Activated CD4-positive, alpha-beta T cell treated with anti-CD3 and anti-CD28 coated beads, Interleukin-2, amount 50 U/mL, for 4 hours (primary cell): Measurements from ENCODE around the gene C5orf63.
"Not testable (repeated sequence)": the region's sequence is repeated elsewhere in the genome, so short reads cannot be mapped to it uniquely, and the experiment has no call there.

Experiments
- DNase-seq, 2 experiments: peaks; one replicate each; pipeline ENCODE4 v3.0.0-alpha.2; 2020

Gene C5orf63

GRCh38 chr5:127072861-127073846, at the start of gene C5orf63:
TSS of gene C5orf63 (minus strand) at chr5:127073502. CDS start at chr5:127058995, 14,507 bp downstream.
- DNase-seq = peak; percentile 60 to 73

- no peak for DNase-seq
Measured at GRCh38 chr5:127112347-127112864, 39.1 kb upstream of the C5orf63 start.

GRCh38 chr5:127111112-127111511, 37.8 kb upstream of the C5orf63 start:
- DNase-seq = no peak

DNA sequence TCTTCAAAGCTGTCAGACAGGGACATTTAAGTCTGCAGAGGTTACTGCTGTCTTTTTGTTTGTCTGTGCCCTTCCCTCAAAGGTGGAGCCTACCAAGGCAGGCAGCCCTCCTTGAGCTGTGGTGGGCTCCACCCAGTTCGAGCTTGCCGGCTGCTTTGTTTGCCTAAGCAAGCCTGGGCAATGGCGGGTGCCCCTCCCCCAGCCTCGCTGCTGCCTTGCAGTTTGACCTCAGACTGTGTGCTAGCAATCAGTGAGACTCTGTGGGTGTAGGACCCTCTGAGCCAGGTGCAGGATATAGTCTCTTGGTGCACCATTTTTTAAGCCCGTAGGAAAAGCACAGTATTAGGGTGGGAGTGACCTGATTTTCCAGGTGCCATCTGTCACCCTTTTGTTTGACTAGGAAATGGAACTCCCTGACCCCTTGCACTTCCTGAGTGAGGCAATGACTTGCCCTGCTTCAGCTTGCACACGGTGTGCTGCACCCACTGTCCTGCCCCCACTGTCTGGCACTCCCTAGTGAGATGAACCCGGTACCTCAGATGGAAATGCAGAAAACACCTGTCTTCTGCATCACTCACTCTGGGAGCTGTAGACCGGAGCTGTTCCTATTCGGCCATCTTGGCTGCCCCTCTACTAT, 35.4 kb upstream of the C5orf63 start:
- not testable (repeated sequence) for DNase-seq

DNA sequence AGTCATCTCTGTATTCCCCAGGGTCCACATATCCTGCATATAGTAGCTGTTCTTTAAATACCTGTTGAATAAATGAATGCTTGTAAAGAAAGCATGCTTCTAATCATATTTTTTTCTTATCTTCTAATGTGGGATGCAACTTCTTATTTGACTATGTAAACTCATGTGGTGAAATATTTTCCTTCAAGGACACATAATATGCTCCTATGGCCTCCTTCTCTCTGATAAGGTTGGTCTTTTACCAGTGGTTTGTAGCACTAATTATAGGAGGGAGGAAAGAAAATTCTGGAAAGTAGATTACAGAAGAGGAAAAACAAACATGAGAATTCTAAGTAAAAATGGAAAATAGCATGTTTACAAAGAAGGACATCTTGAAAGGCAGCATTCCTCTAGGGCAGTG, 28.6 kb upstream of the C5orf63 start:
- no peak for DNase-seq

GRCh38 chr5:127101533-127101932, 28.2 kb upstream of the C5orf63 start:
- no peak for DNase-seq

DNA sequence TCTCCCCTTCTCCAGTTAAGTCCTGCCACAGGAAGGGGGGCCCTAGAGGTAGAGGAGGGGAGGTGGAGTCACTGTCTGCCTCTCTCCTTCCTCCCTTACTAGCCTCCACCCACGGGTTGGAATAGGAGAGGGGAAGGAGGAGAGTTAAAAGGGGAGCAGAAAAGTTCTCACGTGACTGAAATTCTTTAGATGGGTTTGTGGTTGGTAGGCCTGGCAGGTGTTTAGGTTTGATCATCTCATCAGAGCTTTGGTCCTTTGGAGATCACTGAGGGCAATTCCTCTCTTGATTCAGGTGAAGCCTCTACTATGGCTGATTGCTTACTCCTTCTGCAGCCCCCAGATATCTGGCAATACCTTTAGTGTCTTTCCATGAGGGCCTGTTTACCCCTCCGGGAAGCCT, 24.9 kb upstream of the C5orf63 start:
- no peak for DNase-seq

DNA sequence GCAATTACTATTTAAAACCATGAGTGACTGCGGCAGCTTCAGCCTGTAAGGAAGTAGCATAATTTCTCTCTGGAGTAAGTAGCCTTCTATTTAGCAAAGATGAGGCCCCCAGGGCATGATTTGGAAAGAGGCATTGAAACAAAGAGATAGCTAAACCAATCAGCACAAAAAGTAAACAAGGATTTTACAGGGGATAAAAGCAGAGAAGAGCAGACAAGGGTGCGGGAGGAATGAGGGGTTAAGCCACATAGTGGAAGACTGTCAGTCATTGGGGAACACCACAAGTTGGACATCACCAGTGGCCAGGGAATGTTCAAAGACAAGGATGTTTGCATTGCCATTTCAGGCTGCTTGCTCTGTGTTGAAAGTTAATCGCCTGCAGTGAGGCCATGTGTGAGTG, 24.0 kb upstream of the C5orf63 start:
- DNase-seq = no peak

- no peak for DNase-seq
Measured at GRCh38 chr5:127096328-127096993, 23.2 kb upstream of the C5orf63 start.

DNA sequence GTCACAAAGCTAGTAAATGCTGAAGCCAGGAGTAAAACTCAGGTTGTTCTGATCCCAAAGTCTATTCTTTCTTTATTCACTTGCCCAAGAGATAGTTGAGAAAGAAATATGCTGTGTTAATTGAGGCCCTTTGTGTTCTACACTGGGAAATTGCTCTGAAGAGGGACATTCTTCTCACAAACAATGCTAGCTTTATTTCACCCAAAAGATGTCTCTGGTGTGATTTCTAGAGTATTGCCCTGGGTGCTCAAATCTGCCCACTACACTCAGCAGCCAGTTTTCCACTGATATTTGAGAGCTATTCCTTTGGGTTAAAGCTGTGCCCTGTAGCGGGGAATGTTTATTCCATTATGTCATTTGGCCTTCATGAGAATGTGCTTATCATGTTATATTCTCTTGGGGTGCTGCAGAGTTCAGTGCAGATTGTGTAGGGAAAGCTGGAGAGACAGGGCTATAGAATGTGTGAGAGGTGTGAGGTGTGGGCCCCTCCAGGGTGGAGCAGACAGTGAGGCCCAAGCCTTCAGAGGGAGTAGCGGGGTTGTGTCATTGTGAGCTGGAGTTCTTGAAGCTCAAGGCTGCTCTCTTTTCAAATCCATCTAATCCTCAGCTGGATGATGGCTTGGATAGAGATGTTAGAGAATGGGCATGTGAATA, 21.0 kb upstream of the C5orf63 start:
- no peak for DNase-seq

DNA sequence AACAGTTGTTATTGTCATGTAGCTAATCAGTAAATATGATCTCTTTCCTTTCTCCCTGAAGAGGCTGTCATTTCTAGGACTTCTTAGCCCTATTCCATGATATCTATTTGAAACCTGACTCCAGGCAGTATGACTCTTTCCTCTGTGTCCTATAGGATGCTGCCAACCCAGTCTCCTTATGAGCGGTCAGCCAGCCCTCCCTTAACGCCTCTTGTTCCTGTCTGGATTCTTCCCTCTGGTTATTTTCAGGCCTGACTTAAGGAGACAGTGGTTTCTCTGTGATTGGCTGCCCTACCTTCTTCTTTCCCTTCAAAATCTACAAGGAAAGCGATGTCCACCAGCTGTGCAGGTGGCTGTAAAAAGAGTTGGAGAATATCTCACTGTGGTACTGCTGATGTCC, 19.4 kb upstream of the C5orf63 start:
- no peak for DNase-seq

DNA sequence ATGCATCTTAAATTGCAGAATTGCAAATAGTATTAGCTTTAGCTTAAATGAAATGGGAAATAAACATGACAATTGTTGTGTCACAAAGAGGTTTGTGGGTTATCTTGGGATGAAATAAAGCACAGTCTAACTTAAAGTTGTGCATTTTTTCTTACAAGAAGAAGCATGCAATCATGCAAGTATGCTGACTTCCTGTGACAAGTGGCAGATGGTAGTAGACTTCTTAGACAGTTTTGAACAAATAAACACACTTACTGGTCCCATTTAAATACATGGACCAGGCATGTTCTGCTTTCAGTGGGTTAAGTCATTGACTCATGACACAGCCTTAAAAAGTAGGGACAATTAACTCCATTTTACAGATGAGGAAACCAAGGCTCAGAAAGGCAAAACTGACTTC, 15.9 kb upstream of the C5orf63 start:
- no peak for DNase-seq

DNA sequence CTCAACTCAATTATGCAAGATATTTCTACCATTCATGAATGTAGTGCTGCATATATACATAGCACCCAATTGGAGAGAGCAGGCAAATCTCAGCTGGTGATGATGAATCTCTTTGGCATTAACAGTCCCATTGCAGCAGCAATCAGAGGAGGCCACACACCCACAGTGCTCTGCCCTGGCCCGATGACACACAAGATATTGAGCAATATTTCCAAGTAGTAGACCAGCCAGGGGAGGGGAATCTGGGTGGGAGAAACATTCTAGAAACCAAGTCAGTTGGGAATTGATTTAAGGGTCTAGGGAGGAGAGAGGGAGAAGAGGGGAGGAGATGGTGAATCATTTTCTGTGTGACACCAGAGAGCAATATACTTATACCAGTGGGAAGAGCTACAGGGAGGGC, 14.9 kb upstream of the C5orf63 start:
- no peak for DNase-seq

- DNase-seq = no peak
Measured at GRCh38 chr5:127086589-127086988, 13.3 kb upstream of the C5orf63 start.

GRCh38 chr5:127085796-127086195, 12.5 kb upstream of the C5orf63 start:
- DNase-seq = no peak

DNA sequence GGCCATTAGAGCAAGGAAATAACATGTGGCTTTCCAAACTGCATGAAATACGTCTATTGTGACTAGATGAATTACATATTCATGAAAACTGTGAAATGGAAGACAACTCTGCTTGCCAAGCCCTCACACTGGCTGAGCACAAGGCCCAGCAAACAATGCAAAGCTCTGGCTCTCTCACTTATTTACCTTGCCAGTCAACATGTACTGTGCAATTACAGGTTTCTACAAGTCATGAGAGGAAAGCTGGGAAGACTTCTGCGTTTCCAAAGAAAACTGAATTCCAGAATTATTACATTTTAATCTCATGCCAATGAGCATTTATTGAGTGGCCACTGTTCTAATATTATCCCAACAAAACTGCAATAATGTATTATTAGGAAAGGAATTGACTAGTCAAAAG, 12.1 kb upstream of the C5orf63 start:
- no peak for DNase-seq

DNA sequence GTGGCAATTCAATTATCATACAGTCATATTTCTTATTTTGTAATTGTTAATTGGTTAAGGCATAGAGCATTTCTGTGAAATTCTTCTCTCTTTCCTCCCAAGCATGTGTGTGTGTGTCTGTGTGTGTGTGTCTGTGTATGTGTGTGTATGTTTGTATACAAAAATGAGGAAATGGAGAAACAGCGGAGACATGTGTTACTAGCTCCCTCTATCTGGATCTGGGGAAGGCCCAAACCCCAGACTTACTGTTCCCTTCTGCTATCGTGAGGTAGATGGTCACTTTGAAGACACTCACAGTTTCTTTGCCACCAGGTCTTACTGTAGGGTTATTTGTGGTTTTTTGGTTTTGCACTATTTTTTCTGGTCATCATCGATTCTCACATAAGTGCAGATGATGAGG, 11.4 kb upstream of the C5orf63 start:
- DNase-seq = no peak

GRCh38 chr5:127083711-127084110, 10.4 kb upstream of the C5orf63 start:
- DNase-seq = no peak

DNA sequence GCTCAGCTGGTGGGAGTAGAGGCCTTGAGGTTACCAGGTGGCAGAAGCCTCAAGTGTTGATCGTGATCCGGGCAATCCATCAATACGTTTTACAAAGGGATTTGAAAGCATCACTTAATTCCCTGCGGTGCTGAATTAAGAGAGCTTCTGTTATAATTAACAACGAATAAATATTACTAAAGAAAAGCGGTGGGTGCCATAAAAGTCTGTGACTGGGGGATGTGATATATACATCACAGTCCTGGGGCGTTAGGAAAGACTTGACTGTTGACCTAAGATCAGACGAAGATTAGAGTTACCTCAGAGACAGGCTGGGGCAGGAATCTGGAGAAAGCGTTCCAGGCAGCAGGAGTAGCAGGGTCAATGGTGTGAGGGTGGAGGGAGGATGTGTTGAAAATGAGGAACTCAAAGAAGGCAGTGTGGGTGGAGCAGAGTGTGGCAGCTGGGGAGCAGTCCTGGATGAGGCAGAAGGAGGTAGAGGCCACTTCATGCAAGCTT, 6.7 kb upstream of the C5orf63 start:
- DNase-seq = no peak

- DNase-seq = no peak
Measured at GRCh38 chr5:127077366-127077765, 4.1 kb upstream of the C5orf63 start.

GRCh38 chr5:127076315-127077129, 3.2 kb upstream of the C5orf63 start:
- DNase-seq = no peak

GRCh38 chr5:127074466-127074865, 1.2 kb upstream of the C5orf63 start:
- DNase-seq = no peak
